Peyer's patch (tissue), 4 donors: ENCODE results near the gene IL1RAPL1.

Experiments
- POLR2A ChIP-seq, 2 donors: fragments of 450-650 bp; IDR thresholded peaks; one replicate each; pipeline ENCODE4 v1.5.1; 2017; ENCODE audit warnings: antibody characterized with exemption in 2 of 2, mild to moderate bottlenecking in 2 of 2, moderate library complexity in 2 of 2
- TF ChIP-seq, protein P1 (sequence below), 6 experiments: fragments of 450-650 bp in 4 of 6; fragments of 200-600 bp in 2 of 6; sonication (generic) in 1 of 6; IDR thresholded peaks; one replicate each; pipeline ENCODE4 v1.5.1; 2017 to 2019; ENCODE audit warnings: antibody characterized with exemption in 6 of 6, mild to moderate bottlenecking in 3 of 6, moderate library complexity in 1 of 6

DNA sequence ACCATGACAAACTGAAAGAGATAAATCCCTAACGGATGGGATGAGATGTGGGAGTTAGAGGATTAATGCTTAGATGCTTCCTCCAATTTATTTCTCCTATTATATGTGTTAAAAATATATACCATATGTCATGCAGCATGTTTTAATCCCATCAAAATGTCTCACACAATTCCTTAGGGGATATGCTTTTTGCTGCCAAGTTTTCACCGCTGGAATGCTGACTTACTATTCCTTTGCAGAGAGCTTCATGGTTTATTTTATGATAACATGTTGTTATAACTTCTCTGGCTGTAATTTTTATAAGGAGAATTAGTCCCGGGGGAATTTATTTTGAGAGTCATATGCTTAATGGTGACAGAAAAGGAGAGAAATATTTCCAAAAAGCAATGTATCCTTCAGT, 670.3 kb downstream of the IL1RAPL1 start:
- TF ChIP-seq POLR2A (IDR thresholded peaks at IDR 0.05): no peak
- TF ChIP-seq, protein P1, sequence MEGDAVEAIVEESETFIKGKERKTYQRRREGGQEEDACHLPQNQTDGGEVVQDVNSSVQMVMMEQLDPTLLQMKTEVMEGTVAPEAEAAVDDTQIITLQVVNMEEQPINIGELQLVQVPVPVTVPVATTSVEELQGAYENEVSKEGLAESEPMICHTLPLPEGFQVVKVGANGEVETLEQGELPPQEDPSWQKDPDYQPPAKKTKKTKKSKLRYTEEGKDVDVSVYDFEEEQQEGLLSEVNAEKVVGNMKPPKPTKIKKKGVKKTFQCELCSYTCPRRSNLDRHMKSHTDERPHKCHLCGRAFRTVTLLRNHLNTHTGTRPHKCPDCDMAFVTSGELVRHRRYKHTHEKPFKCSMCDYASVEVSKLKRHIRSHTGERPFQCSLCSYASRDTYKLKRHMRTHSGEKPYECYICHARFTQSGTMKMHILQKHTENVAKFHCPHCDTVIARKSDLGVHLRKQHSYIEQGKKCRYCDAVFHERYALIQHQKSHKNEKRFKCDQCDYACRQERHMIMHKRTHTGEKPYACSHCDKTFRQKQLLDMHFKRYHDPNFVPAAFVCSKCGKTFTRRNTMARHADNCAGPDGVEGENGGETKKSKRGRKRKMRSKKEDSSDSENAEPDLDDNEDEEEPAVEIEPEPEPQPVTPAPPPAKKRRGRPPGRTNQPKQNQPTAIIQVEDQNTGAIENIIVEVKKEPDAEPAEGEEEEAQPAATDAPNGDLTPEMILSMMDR (IDR thresholded peaks at IDR 0.05): no peak
